ENCODE measurements around the gene PROSER2. TPM values are rescaled to one million over a fixed set of nuclear protein-coding genes. Genes with fewer than 3 reads are reported as not detected.

The PROSER2 gene
- total RNA-seq, 1 experiment from 2014 or later, result 10.6 TPM

- Histone ChIP-seq H3K18ac (ENCODE audit: insufficient read length, low read depth, low read length) (no peak overlapping the region), H2BK12ac (ENCODE audit: insufficient read length, low read depth, low read length) (no peak overlapping the region), H3K9ac (ENCODE audit: extremely low read depth, insufficient read length, low read length) (no peak overlapping the region), H3K4me2 (ENCODE audit: insufficient read depth, insufficient read length, low read length) (no peak overlapping the region), H3K56ac (ENCODE audit: insufficient read length, low read depth, low read length) (no peak overlapping the region), H3K79me2 (ENCODE audit: insufficient read depth, low read length) (no peaks in the 10 kb centered on the region), H2BK20ac (ENCODE audit: low read depth, low read length, poor library complexity, severe bottlenecking) (no peak overlapping the region), H4K91ac (ENCODE audit: insufficient read length, low read depth, low read length) (no peak overlapping the region), H3K4me1 (ENCODE audit: insufficient read depth, low read length) (no peaks in the 10 kb centered on the region), H3T11ph (ENCODE audit: low read length) (no peak overlapping the region), H3K9me3 (ENCODE audit: control insufficient read depth, low read depth, low read length) (no peaks in the 10 kb centered on the region), H3K23me2 (ENCODE audit: insufficient read length, low read depth, low read length, poor library complexity, severe bottlenecking) (no peaks in the 10 kb centered on the region), H2BK120ac (ENCODE audit: low read depth, low read length, poor library complexity, severe bottlenecking) (no peak overlapping the region), H3K14ac (ENCODE audit: insufficient read depth, low read length) (no peak overlapping the region), H4K5ac (ENCODE audit: insufficient read length, low read depth, low read length) (no peak overlapping the region), H3K27me3 (ENCODE audit: insufficient read depth, low read length) (no peaks in the 10 kb centered on the region), H3K23ac (ENCODE audit: insufficient read length, low read depth, low read length) (no peak overlapping the region), H3K4ac (ENCODE audit: low read depth, low read length) (no peak overlapping the region), H4K8ac (replicated peaks; ENCODE audit: insufficient read length, low read depth, low read length) (no peak overlapping the region), H2AFZ (ENCODE audit: low read length) (no peak overlapping the region), H3K27ac (ENCODE audit: insufficient read length, low read depth, low read length) (no peak overlapping the region), H2BK5ac (ENCODE audit: insufficient read length, low read length) (no peak overlapping the region), H3K79me1 (ENCODE audit: insufficient read depth, low read depth, low read length, poor library complexity, severe bottlenecking) (no peaks in the 10 kb centered on the region), H2AK5ac (ENCODE audit: insufficient read length, low read length) (no peak overlapping the region), H2BK15ac (ENCODE audit: low read depth, low read length) (no peak overlapping the region), H4K20me1 (ENCODE audit: control insufficient read depth, insufficient read depth, insufficient read length) (no peaks in the 10 kb centered on the region)
- H3K4me3 Mint-ChIP-seq, result no peak overlapping the region
- no peak for TF ChIP-seq CTCF (conservative IDR thresholded peaks at IDR 0.05)
- WGBS (ENCODE audit: extremely low coverage, insufficient read length, low lambda C conversion rate), result no CpG with 5 or more reads among the region's 7 CpGs
- no peak overlapping the region; a peak in 1 of 7 replicates for H3K27ac Mint-ChIP-seq
- no peaks in the 10 kb centered on the region; a peak in 1 of 7 replicates for H3K36me3 Mint-ChIP-seq (ENCODE audit: insufficient read depth in 1 of 3, low read depth in 3 of 3)
- DNase-seq, result no peak
- H3K4me1 Mint-ChIP-seq, result peaks cover 13 to 21% of the 10 kb centered on the region in 2 experiments
- H3K27me3 Mint-ChIP-seq (ENCODE audit: low read depth), result no peaks in the 10 kb centered on the region; the same call in 1 of the 2 replicates
- no peaks in the 10 kb centered on the region; a peak in 1 of 5 replicates for H3K9me3 Mint-ChIP-seq
Measured at GRCh38 chr10:11813177-11813576, 10.0 kb upstream of the PROSER2 start.
